MCF 10A (cell line): ENCODE results near the gene CDC20B. TPM values are rescaled to one million over a fixed set of nuclear protein-coding genes. Genes with fewer than 3 reads are reported as not detected.

ENCODE experiments used
- Bru-seq: library from RNA; stranded (reverse); fragments of 400-500 nt; gene quantifications from one replicate; lab custom pipeline; 2021; lab: Mats Ljungman, UMichigan
- BruChase-seq, 2 experiments: library from RNA; stranded (reverse); fragments of 400-500 nt; gene quantifications; one replicate each; lab custom pipeline; 2021; lab: Mats Ljungman, UMichigan
- BruUV-seq: library from RNA; stranded (reverse); fragments of 400-500 nt; replicated peaks from 2 replicates; lab custom pipeline; 2021; lab: Mats Ljungman, UMichigan
- CTCF ChIA-PET: fragments of 300-600 bp; sonication (Branson Sonifier 250); formaldehyde crosslinking; extraction: SDS; loops from one replicate; lab custom pipeline; 2021; ENCODE audit warnings: antibody characterized with exemption, inconsistent platforms; lab: Yijun Ruan, JAX
- POLR2A ChIA-PET: fragments of 300-600, 350-650 bp; sonication (Branson Sonifier 250); formaldehyde crosslinking; extraction: SDS; loops from one replicate; lab custom pipeline; 2020; ENCODE audit warnings: antibody characterized with exemption, inconsistent platforms; lab: Yijun Ruan, JAX
- DNase-seq: peaks from one replicate; pipeline ENCODE4 v3.0.0-alpha.2; 2018; ENCODE audit not compliant: unreplicated experiment
- H3K27ac Mint-ChIP-seq: one replicate; pipeline ENCODE4 v1.8.0; 2022; ENCODE audit warnings: mild to moderate bottlenecking, low read depth, mixed read lengths; ENCODE audit not compliant: unreplicated experiment
- H3K27me3 Mint-ChIP-seq: one replicate; pipeline ENCODE4 v1.8.0; 2022; ENCODE audit warnings: mixed read lengths; ENCODE audit not compliant: insufficient read depth, unreplicated experiment
- H3K36me3 Mint-ChIP-seq: one replicate; pipeline ENCODE4 v1.8.0; 2022; ENCODE audit warnings: mild to moderate bottlenecking, moderate library complexity, mixed read lengths; ENCODE audit not compliant: insufficient read depth, unreplicated experiment
- H3K4me1 Mint-ChIP-seq: one replicate; pipeline ENCODE4 v1.8.0; 2022; ENCODE audit warnings: mixed read lengths; ENCODE audit not compliant: insufficient read depth, unreplicated experiment
- H3K4me3 Mint-ChIP-seq: one replicate; pipeline ENCODE4 v1.8.0; 2022; ENCODE audit warnings: mild to moderate bottlenecking, moderate library complexity, mixed read lengths; ENCODE audit not compliant: unreplicated experiment
- H3K9me3 Mint-ChIP-seq: one replicate; pipeline ENCODE4 v1.8.0; 2022; ENCODE audit warnings: mixed read lengths; ENCODE audit not compliant: unreplicated experiment
- intact Hi-C: fragments of 100-400 bp; cut with micrococcal nuclease; formaldehyde crosslinking; loops from 2 replicates; pipeline ENCODE4 v1.14.1; 2022
- long read RNA-seq: library from polyadenylated mRNA; stranded (forward); transcript quantifications from one replicate; pipeline ENCODE4 v2.0.0, GENCODE V29; 2022
- total RNA-seq: library from RNA; stranded (reverse); gene quantifications from 2 replicates; pipeline ENCODE4 v1.2.3, GENCODE V29; 2022
- TF ChIP-seq, protein P1 (sequence below): fragments of 200-600 bp; IDR thresholded peaks from one replicate; pipeline ENCODE4 v1.8.0; 2022; ENCODE audit warnings: antibody characterized with exemption, mild to moderate bottlenecking; ENCODE audit not compliant: unreplicated experiment

Gene CDC20B, protein sequence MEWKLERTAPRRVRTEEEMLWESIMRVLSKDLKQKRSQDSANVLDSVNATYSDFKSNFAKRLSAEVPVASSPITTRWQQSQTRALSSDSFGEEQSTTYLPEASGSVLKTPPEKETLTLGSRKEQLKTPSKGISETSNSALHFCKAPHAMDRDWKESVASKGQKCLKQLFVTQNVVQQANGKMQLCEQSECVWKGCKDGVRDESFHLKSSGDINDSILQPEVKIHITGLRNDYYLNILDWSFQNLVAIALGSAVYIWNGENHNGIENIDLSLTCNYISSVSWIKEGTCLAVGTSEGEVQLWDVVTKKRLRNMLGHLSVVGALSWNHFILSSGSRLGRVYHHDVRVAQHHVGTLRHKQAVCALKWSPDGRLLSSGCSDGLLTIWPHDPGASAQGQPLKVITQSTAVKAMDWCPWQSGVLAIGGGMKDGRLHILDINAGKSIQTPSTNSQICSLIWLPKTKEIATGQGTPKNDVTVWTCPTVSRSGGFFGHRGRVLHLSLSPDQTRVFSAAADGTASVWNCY
- total RNA-seq = not detected in 2 replicates
- percentile 9 among the genes with signal in this experiment for Bru-seq, nascent RNA
- percentile 10 among the genes with signal in this experiment for BruChase-seq, experiment 1, labeled RNA remaining after a 6-hour chase
- percentile 11 among the genes with signal in this experiment for BruChase-seq, experiment 2, labeled RNA remaining after a 2-hour chase
- long read RNA-seq = 0 reads

DNA sequence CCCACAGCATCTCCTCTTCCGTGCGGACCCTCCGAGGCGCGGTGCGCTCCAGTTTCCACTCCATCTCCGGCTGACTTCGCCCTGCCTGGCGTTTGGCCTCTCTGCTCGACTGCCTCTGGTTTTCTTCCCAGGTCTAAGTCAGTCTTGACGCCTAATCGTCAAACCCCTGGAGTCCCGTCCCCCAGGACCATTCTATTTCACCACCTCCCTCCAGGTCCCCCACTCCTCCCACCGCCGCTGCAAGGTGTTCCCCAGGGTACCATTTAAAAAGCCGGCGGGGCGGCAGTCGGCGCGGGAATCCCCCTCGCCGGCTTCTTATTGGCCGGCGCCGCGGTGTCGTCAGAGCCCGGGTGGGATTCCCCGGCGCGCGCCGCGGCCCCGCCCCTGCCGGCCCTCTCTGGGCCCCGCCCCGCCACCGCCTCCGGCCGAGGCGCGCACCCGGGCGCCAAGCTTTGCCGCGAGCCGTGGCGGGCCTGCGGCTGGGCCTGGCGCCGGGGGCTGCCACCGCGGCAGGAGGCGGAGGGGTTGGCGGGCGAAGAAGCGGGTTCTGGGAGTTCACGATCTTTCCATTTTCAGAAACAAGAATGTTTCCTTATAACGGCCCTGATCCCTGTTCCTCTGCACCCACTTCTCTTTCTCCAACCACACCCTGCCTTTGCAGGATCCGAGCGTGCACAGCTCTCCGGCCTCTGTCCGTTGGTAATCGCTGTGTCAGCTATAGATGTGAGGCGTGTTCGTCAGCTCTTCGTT is at the start of gene CDC20B:
Gene CDC20B (minus strand): TSS at position 241 of the 750 bp plus-strand sequence. CDS start 177 bp downstream, at position 64.
- Mint-ChIP-seq H3K36me3 (no peaks in the 10 kb centered on the region), H3K27me3 (no peaks in the 10 kb centered on the region), H3K4me3 (peak within 1 kb of the TSS; percentile 83), H3K9me3 (no peaks in the 10 kb centered on the region), H3K4me1 (peaks cover 16% of the 10 kb centered on the region), H3K27ac (peak within 1 kb of the TSS; percentile 25)
- peak; percentile 72 for DNase-seq
- no TSS peak for BruUV-seq
- ChIA-PET POLR2A (interaction anchor here (0.6 to 5.3 kb wide), 9 partner anchors 7 to 135 kb away, joined by 3 to 53 read pairs (median 4); partner anchors contain the start of genes CCNO, DHX29, GPX8 and MTREX), CTCF (interaction anchor here (0.6 to 1.7 kb wide), 8 partner anchors 12 to 695 kb away, joined by 3 to 6 read pairs (median 4); no protein-coding TSS in a partner anchor)
- TF ChIP-seq, protein P1, sequence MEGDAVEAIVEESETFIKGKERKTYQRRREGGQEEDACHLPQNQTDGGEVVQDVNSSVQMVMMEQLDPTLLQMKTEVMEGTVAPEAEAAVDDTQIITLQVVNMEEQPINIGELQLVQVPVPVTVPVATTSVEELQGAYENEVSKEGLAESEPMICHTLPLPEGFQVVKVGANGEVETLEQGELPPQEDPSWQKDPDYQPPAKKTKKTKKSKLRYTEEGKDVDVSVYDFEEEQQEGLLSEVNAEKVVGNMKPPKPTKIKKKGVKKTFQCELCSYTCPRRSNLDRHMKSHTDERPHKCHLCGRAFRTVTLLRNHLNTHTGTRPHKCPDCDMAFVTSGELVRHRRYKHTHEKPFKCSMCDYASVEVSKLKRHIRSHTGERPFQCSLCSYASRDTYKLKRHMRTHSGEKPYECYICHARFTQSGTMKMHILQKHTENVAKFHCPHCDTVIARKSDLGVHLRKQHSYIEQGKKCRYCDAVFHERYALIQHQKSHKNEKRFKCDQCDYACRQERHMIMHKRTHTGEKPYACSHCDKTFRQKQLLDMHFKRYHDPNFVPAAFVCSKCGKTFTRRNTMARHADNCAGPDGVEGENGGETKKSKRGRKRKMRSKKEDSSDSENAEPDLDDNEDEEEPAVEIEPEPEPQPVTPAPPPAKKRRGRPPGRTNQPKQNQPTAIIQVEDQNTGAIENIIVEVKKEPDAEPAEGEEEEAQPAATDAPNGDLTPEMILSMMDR = no peak
- intact Hi-C loops = loop anchor here (1.0 to 10.0 kb wide), 5 partner anchors 60 to 748 kb away; partner anchors contain the start of genes CCNO, DHX29 and MTREX

DNA sequence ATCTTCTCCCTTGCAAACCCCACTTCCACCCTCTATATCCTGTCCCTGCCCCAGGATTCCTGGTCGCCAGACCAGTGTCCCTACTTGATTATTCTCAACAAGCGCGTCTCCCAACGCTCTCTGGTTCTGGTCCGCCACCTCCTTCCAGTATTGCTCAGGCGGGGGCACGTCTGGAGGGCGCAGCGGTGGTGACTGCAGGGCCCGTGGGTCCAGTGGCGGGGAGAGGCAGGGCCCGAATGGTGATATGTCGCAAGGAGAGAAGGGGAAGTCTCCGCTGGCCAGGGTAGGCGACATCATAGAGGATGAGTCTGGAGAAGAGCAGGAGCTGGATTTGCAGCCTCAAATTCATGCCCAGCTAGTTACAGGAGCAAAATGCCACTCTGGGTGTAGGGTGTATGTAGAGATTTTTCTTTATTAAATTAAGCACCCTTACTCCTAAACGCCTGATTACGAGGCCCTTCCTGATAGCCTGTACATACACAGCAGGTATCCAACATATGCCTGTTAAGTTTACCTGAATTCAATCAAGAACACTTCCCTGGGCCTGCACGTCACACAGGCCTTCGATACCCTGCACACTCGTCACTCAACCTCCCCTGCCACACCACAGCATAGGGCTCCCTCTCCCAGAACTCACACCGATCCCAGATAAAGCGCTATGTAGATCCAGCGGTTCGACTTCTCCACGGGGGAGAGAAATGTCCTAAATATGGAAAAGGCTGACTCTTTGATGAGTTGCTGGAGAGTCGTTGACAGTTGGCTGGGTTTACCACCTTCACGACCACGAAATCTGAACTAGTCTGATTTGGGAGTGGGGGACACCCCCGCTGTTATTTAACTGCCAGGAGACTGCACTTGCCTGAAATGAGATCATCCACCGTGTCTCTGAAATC is 49.4 kb upstream of the CDC20B start:
- no peaks in the 10 kb centered on the region for H3K9me3 Mint-ChIP-seq
- TF ChIP-seq, protein P1 = no peak
- H3K4me1 Mint-ChIP-seq = no peaks in the 10 kb centered on the region
- no peak for DNase-seq
- ChIA-PET POLR2A (interaction anchor here (0.6 kb wide), 1 partner anchor 378 kb away, joined by 4 read pairs; no protein-coding TSS in a partner anchor), CTCF (interaction anchor here (2.3 kb wide), 1 partner anchor 10 kb away, joined by 7 read pairs; no protein-coding TSS in a partner anchor)
- H3K27me3 Mint-ChIP-seq = no peaks in the 10 kb centered on the region
- H3K27ac Mint-ChIP-seq = no peak overlapping the region
- no peak overlapping the region for H3K4me3 Mint-ChIP-seq
- intact Hi-C loops = no loop called here
- no TSS peak for BruUV-seq
- no peaks in the 10 kb centered on the region for H3K36me3 Mint-ChIP-seq

DNA sequence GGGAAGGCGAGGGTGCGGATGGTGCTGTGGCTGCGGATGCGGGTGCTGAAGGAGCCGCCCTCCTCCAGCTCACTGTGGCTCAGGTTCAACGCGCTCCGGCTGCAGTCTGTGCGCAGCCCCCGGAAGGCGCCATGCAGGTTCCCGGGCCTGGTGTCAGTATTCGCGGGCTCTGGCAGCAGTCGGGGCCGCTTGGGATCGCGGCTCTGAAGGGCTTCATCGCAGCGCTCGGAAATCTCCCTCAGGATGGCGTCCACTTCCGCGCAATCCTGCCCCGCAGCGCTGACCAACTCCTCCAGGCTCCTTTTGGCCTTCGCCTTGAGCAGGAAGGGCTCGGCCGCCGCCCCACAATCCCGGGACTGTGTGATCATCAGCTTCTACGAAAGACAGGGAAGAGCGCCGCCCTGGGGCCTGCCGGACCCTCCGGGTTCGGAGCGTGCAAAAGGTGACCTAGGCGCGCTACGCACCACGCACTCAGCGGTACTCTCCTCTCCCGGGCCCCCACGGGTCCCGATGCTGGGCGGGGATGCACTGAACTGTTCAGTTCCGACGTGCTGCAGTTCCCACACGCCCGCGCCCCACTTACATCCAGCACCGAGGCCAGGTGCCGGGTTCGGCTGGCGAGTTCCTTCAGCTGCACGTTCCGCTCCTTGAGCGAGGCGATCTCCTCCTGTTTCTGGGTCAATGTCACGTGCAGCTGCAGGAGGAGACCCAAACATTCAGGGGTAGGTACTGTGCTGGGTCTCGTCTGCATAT is 47.6 kb upstream of the CDC20B start:
- H3K27me3 Mint-ChIP-seq = no peaks in the 10 kb centered on the region
- no peak overlapping the region for H3K4me3 Mint-ChIP-seq
- H3K36me3 Mint-ChIP-seq = no peaks in the 10 kb centered on the region
- ChIA-PET CTCF (no interaction called here), POLR2A (interaction anchor here (1.2 kb wide), 1 partner anchor 12 kb away, joined by 5 read pairs; the partner anchor contains the start of gene CCNO)
- BruUV-seq = no TSS peak
- no peaks in the 10 kb centered on the region for H3K4me1 Mint-ChIP-seq
- intact Hi-C loops = no loop called here
- H3K9me3 Mint-ChIP-seq = no peaks in the 10 kb centered on the region
- no peak for DNase-seq
- no peak overlapping the region for H3K27ac Mint-ChIP-seq
- TF ChIP-seq, protein P1 = no peak
